Transverse colon (tissue), 3 donors: Measurements from ENCODE around the gene KDM5C.

Experiments used
- CTCF ChIP-seq, 5 experiments: fragments of 200-600 bp in 3 of 5; fragments of 450-650 bp in 2 of 5; sonication (generic) in 3 of 5; IDR thresholded peaks; 1 replicate in 2 of 5; 2 replicates in 3 of 5; pipeline ENCODE4 v1.5.1; 2016 to 2017; ENCODE audit warnings: antibody characterized with exemption in 5 of 5, inconsistent platforms in 3 of 5, mild to moderate bottlenecking in 2 of 5, moderate library complexity in 1 of 5
- EP300 ChIP-seq: sonication (generic); formaldehyde crosslinking; IDR thresholded peaks from one replicate; pipeline ENCODE4 v1.6.1; 2017; ENCODE audit warnings: antibody characterized with exemption, low read depth

- TF ChIP-seq CTCF (IDR thresholded peaks at IDR 0.05), result no peak
- TF ChIP-seq EP300, result no peak
Measured at GRCh38 chrX:53255738-53256191, 30.8 kb upstream of the KDM5C start.
